GM18868 (cell line): ENCODE data around the gene ZNF585A.

Experiments used
- ATAC-seq: cut with Tn5 transposase; IDR thresholded peaks from one replicate; pipeline ENCODE4 v1.9.1; 2021; ENCODE audit warnings: mild to moderate bottlenecking, moderate library complexity; ENCODE audit not compliant: unreplicated experiment

Gene ZNF585A

GRCh38 chr19:37095859-37096258 lies 76.6 kb downstream of the ZNF585A start:
- no peak for ATAC-seq
